HG03432 (cell line): Measurements from ENCODE around the gene VARS1.
"Not testable (repeated sequence)": the region's sequence is repeated elsewhere in the genome, so short reads cannot be mapped to it uniquely, and the experiment has no call there.

Experiments
- ATAC-seq: cut with Tn5 transposase; IDR thresholded peaks from one replicate; pipeline ENCODE4 v1.9.1; 2021; ENCODE audit warnings: mild to moderate bottlenecking, moderate library complexity; ENCODE audit not compliant: unreplicated experiment

The VARS1 gene

GRCh38 chr6:31794866-31795615 lies 511 bp downstream of the VARS1 start:
- peak; percentile 19 for ATAC-seq

DNA sequence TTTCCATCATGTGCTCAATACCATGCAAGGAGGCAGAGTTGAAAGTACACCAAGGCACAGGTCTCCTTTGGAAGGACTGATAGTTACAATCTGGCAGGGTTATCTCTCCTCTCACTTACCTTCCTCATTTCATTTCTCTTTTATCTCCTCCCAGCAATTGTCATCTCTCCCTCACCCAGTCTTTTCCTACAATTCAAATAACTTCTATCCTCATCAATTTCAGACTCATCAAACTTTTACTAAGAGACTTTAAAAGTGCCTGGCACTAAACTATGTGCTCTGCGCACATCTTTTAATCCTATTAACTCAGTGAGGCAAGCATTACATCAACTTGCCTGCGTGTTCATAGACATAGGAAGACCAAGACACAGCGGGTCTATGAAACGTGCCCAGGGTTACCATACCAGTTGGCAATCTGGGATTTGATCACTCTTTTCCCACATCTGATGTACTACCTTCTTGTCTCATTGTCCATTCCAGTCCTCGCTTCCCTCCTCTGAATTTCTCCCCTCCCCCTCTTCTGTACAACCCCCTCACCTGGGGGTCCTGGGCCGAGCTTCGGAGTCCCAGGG lies 1.2 kb downstream of the VARS1 start:
- ATAC-seq, result no peak

DNA sequence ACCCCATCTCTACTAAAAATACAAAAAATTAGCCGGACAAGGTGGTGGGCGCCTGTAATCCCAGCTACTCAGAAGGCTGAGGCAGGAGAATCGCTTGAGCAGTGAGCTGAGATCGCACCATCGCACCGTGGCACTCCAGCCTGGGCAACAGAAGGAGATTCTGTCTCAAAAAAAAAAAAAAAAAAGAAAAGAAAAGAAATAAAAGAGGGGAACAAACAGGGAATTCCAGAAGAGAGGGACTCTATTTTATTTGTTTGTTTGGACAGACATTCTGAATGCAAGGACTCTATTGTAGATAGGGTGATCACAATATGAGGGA lies 1.7 kb downstream of the VARS1 start:
- not testable (repeated sequence) for ATAC-seq

- no peak for ATAC-seq
Observed at GRCh38 chr6:31792761-31793171, 2.8 kb downstream of the VARS1 start.

- no peak for ATAC-seq
Observed at GRCh38 chr6:31792090-31792374, 3.5 kb downstream of the VARS1 start.

DNA sequence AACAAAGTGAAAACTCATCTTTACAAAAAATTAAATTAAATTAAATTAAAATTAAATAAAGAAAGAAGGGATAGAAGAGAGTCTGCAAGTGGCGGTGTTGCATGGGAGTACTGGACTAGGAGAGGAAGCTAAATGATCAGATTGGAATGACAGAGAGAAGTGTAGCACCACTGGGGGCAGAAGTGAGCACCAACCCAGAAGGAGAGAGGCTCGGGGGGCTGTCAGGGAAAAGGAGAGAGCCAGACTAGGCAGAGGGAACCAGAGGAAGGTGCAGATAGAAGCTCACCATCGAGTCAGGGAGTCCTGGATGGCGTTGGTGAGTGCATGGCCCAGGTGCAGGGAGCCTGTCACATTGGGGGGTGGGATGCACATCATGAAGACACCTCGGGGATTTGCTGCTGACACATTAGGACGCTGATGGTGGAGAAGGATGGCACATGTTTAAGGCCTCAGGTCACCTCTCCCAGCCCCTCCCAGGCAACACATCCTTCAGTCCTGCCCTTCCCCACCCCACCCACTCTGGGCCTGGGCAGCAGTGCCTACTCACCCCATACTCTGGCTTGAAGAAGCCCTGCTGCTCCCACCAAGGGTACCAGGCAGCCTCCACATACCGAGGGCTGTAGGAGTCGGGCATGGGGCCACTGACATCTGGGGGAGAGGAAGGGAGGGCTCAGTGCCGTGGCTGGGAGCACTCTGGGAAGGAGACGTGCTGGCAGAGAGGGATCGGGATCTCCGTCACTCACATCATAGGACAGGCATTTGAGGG lies 4.0 kb downstream of the VARS1 start:
- ATAC-seq, result no peak

DNA sequence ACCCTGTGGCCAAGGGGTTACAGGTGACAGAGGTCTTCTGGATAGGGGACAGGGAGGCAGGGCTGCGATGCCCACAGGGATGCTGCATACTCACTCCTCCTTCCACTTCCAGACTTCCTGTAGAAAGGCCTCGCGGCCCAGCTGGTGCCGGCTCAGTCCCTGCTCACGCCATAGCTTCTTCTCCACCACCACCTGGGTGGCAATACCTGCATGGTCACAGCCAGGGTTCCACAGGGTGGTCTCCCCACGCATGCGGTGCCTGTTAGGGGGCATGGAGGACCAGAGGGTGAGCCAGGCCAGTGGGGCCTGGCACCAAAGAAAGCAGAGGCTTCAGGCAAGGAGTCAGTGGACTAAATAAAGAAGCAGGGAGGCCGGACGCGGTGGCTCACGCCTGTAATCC lies 10.1 kb downstream of the VARS1 start:
- ATAC-seq, result no peak

DNA sequence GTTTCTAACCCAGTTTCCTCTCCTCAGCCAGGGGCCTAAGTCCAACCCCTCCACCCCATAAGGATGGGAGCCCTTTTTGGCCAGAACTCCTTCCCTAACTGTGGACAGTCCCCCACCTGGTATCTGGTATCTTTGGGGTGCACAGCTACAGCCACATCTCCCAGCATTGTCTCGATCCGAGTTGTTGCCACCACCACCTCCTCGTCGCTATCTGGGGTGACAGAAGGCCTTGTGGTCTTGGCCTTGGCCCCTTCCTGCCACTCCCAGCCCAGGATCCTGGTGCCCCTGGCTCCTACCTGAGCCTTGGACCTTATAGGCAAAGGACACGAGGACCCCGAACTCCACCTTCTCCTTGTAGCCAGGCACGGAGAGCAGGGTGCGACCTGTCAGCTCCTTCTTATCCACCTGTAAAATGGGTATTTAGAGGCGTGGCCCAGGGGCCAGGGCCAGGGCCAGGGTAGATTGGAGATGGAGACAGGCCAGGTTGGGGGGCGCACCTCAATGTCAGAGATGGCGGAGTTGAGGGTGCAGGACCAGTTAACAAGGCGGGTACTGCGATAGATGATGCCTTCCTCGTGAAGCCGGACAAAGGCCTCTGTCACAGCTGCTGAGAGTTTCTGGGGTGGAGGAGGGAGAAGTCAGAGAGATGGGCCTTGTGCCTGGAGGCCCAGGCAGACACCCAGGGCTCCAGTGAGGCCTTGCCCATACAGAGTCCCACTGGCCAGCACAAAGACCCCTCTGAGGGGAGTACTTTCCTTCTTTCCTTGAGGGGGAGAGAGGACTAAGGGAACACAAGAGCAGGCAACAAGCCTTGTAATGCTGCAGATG lies 11.2 kb downstream of the VARS1 start:
- no peak for ATAC-seq

DNA sequence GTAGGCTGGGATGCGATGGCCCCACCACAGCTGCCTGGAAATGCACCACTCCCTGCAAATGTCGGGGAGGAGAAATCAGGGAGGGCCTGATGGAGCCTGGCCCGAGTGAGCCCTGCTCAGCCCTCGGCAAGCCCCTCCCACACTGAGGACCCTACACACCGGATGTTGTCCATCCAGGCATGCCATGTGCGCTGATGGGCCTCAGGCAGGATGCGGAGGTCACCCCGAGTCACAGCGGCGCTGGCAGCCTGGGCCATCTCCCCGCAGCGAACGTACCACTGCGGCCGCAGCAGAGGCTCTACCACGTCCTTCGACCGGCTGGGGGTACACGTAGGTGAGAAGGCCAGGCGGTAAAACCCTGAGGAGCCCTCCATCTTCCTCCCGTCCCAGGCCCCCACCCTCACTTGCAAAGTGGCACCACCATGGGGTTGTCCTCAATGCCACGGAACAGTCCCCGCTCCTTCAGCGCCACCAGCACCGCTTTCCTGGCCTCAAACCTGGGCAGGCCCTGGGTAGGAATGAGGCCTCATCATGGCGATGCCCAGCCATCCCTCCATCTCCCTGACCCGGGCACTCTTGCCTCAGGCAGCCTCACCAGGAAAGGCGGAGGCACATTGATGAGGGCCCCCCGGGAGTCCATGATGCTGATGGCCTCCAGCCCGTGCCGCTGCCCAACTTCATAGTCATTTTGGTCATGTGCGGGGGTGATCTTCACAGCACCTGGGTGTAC lies 13.3 kb downstream of the VARS1 start:
- ATAC-seq, result no peak

DNA sequence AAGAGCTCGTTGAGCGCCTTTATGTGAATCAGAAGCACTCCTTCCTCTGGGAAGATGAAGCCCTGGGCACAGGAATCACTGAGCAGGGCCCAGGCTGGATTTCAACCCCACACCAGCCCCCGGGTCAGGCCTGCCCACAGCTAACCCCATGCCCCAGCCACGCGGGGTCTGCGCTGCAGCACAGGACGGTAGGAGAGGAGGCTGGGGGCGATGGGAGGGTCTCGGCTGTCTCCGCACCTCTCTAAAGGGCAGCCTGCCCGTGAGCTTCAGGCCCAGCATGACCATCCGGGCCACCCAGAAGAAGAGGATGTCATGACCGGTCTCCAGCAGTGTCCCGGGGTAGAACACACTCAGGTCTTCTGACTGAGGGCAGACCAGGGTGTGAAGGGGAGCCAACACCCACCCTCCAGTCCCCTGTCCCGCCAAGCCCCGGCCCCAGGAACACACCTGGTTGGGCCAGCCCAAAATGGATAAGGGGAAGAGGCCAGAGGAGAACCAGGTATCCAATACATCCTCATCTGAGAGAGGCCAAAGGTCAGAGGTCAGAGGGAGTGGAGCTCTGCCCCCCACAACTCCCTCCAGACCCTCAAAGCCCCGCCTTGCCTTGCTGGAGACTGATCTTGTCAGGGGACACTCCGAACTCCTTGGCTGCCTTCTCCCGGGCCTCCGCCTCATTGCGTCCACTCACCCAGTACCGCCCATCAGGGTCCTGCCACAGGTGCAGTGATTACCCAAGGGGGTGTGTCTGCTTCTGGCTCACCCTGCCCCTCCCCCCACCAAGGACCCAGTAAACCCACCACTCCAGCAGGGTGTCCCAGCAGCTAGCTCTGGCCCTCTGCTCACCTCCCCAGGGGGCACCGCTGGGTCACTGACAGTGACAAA lies 14.1 kb downstream of the VARS1 start:
- no peak for ATAC-seq

DNA sequence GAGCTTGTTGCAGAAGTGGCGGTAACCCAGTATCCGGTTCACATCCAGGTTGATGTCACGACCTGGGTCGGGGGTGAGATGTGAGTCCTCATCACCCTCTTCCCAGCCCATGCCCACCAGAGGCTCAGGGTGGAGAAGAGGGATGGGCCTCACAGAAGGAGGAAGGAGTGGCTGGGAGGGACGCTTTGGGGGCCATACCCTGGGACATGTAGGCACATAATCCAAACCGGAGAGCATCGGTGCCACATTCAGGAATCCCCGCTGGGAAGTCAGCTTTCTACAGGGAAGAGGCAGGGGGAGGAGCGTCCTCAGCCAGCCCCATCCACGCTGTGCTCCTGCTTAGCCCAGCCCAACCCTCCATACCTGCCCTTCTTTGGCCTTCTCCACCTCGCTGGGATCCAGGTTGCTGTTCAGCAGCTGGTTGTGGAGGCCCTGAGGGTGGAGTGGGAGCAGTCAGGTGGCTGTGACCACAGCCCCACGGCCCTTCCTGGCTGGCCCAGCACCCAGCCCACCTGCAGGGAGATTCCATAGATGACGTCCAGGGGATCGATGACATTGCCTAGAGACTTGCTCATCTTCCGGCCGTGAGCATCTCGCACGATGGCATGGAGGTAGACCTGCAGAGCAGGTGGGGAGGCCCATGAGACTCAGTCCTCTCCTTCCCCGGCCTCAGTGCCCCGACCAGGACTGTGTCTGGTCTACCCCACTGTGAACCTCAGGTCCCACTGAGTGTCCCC lies 14.9 kb downstream of the VARS1 start:
- no peak for ATAC-seq

- ATAC-seq, result no peak
Observed at GRCh38 chr6:31779908-31780307, 15.6 kb downstream of the VARS1 start.

DNA sequence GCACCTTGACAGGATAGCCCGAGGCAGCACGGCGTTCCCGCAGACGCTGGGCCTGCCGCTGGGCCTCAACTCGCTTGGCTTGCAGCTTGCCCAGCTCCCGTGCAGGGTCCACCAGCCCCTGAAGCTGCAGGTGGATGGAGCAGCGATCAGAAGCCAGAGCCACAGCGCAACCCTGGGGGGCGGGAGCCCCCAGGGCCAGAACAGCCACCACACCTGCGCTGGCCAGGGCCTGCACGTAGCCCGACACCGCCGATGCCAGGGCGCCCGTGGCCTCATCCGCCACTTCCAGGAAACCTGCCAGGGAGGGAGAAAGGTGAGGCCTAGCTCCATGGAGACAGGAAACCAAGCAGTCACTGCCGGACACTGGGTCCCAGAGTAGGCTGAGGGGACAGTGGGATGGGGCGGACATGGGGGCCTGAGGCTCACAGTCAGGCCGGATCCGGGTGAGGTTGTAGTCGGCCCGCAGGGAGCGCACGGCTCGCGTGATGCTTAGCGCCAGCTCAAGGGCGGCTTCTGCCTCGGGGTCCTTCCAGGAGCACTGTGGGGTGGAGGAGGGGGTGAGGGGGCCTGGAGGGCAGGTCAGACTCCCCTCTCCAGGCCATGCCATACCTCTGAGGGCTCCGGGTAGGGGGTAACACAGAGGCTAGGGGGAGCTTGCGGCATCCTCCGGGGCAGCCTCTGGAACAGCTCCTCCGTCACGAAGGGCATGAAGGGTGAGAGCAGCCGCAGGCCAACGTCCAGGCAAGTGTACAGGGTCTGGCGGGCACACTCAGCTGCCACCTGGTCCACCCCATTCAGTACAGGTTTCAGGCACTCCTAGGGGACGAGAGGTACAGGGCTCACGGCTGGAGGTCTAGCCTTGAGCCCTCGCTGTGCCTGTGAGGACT lies 16.3 kb downstream of the VARS1 start:
- no peak for ATAC-seq

GRCh38 chr6:31778193-31778592 lies 17.4 kb downstream of the VARS1 start:
- ATAC-seq, result no peak

DNA sequence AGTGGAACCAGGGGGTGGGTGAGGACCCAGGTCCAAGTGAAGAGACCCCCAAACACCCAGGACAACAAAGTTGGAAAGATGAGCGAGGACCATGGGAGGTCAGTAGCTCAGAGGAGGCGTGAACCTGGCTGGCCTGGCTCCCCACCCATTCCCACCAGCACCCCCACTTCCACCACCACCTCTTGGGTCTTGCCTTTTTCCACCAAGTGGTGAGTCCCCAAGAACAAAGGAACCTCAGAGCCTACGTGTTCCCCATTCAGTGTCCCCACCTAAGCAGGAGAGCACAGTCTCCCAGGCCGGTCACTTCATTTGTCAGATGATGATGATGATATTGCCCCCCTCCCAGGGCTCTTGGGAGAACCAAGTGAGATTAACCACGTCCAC lies 17.9 kb downstream of the VARS1 start:
- no peak for ATAC-seq

- peak; percentile 78 for ATAC-seq
Observed at GRCh38 chr6:31776989-31777666, 18.4 kb downstream of the VARS1 start, which contains the start of gene VWA7. Gene VWA7, minus strand, starts transcription at chr6:31777328. Its CDS starts 549 bp downstream, at chr6:31776779.

GRCh38 chr6:31776485-31776988 lies 19.0 kb downstream of the VARS1 start:
- no peak for ATAC-seq
